H1 (cell line): ENCODE results near the gene NPY4R2. TPM values are rescaled to one million over a fixed set of nuclear protein-coding genes. Genes with fewer than 3 reads are reported as not detected.
"Not testable (repeated sequence)": the region's sequence is repeated elsewhere in the genome, so short reads cannot be mapped to it uniquely, and the experiment has no call there.

Source experiments
- CTCF ChIA-PET: fragments of 300-600 bp; sonication (Branson Sonifier 250); formaldehyde crosslinking; loops from one replicate; lab custom pipeline; 2021; ENCODE audit not compliant: partially characterized antibody; lab: Charles Lee
- POLR2A ChIA-PET: fragments of 300-600 bp; sonication (Branson Sonifier 250); formaldehyde crosslinking; loops from one replicate; lab custom pipeline; 2021; ENCODE audit warnings: inconsistent platforms; ENCODE audit not compliant: partially characterized antibody; lab: Charles Lee
- DNase-seq, 2 experiments: peaks; one replicate each; pipeline versions ENCODE4 v3.0.0 to v3.0.0-alpha.2; 2010 to 2022; ENCODE audit warnings: low spot score in 2 of 2, low read depth in 1 of 2, mixed read lengths in 1 of 2
- FAIRE-seq: peaks from 2 replicates; lab custom pipeline; 2011; peaks lifted over from hg19 to GRCh38; lab: Jason Lieb, UNC
- H2AFZ ChIP-seq: 2 replicates; pipeline ENCODE4 v1.8.1; 2012; ENCODE audit warnings: low read length, inconsistent platforms
- H2AK5ac ChIP-seq: 2 replicates; pipeline ENCODE4 v1.6.1; 2013; ENCODE audit warnings: low read depth, low read length
- H2BK120ac ChIP-seq: replicated peaks from 2 replicates; pipeline ENCODE3; 2013; ENCODE audit warnings: low read depth, low read length, inconsistent platforms
- H2BK12ac ChIP-seq: 2 replicates; pipeline ENCODE4 v1.6.1; 2013; ENCODE audit warnings: low read depth, low read length
- H2BK15ac ChIP-seq: 2 replicates; pipeline ENCODE4 v1.6.1; 2013; ENCODE audit warnings: low read length
- H2BK20ac ChIP-seq: 2 replicates; pipeline ENCODE4 v1.6.1; 2013; ENCODE audit warnings: low read length
- H2BK5ac ChIP-seq: 2 replicates; pipeline ENCODE4 v1.6.1; 2013; ENCODE audit warnings: low read depth, low read length
- H3K14ac ChIP-seq: 2 replicates; pipeline ENCODE4 v1.6.1; 2013; ENCODE audit warnings: inconsistent platforms; ENCODE audit not compliant: insufficient read length
- H3K18ac ChIP-seq: 2 replicates; pipeline ENCODE4 v1.6.1; 2013; ENCODE audit warnings: low read length; ENCODE audit errors: extremely low read depth
- H3K23ac ChIP-seq: 2 replicates; pipeline ENCODE4 v1.6.1; 2013; ENCODE audit warnings: inconsistent platforms; ENCODE audit not compliant: insufficient read length
- H3K23me2 ChIP-seq: 2 replicates; pipeline ENCODE4 v1.6.1; 2013; ENCODE audit warnings: low read depth, low read length
- H3K27ac ChIP-seq: 2 replicates; pipeline ENCODE4 v1.6.1; 2011; ENCODE audit warnings: low read depth, low read length, inconsistent platforms
- H3K27me3 ChIP-seq, 4 experiments: replicated peaks in 1 of 4; 1 replicate in 1 of 4; 2 replicates in 3 of 4; pipeline versions ENCODE4 v1.6.1 to v1.8.1; 2011 to 2013; ENCODE audit warnings: low read length in 3 of 4, mild to moderate bottlenecking in 3 of 4, inconsistent platforms in 2 of 4, mixed read lengths in 2 of 4, moderate library complexity in 1 of 4; ENCODE audit not compliant: control insufficient read depth in 3 of 4, insufficient read depth in 3 of 4; ENCODE audit errors: extremely low read depth in 1 of 4
- H3K36me3 ChIP-seq, 4 experiments: 2 replicates each; pipeline versions ENCODE4 v1.6.1 to v1.8.1; 2011 to 2013; ENCODE audit warnings: mild to moderate bottlenecking in 4 of 4, low read length in 3 of 4, moderate library complexity in 2 of 4, control low read depth in 1 of 4, inconsistent platforms in 1 of 4; ENCODE audit not compliant: insufficient read depth in 4 of 4, control insufficient read depth in 2 of 4
- H3K4ac ChIP-seq: replicated peaks from 2 replicates; pipeline ENCODE3; 2013; ENCODE audit warnings: low read length, low read depth, mixed read lengths, inconsistent platforms; ENCODE audit not compliant: insufficient read length
- H3K4me1 ChIP-seq, 4 experiments: replicated peaks in 1 of 4; 1 replicate in 1 of 4; 2 replicates in 3 of 4; pipeline versions ENCODE4 v1.6.1 to v1.8.1; 2011 to 2013; ENCODE audit warnings: low read length in 3 of 4, inconsistent platforms in 2 of 4, mixed read lengths in 1 of 4; ENCODE audit not compliant: insufficient read depth in 4 of 4, control insufficient read depth in 3 of 4
- H3K4me2 ChIP-seq, 2 experiments: 2 replicates each; pipeline versions ENCODE4 v1.6.1 to v1.8.1; 2011 to 2013; ENCODE audit warnings: low read depth in 2 of 2, low read length in 2 of 2, control low read depth in 1 of 2, inconsistent platforms in 1 of 2, mild to moderate bottlenecking in 1 of 2; ENCODE audit not compliant: insufficient read depth in 1 of 2
- H3K4me3 ChIP-seq, 4 experiments: fragments of 200-600, 300-600 bp in 1 of 4; sonication (generic), shearing (Covaris generic), sonication (Bioruptor Twin) in 1 of 4; 2 replicates each; pipeline versions ENCODE4 v1.5.1 to v1.8.1; 2011 to 2016; ENCODE audit warnings: low read length in 4 of 4, low read depth in 3 of 4, control low read depth in 2 of 4, inconsistent platforms in 2 of 4, mild to moderate bottlenecking in 2 of 4, mixed read lengths in 1 of 4, moderate library complexity in 1 of 4; ENCODE audit not compliant: insufficient read depth in 2 of 4; ENCODE audit errors: extremely low read depth in 1 of 4
- H3K56ac ChIP-seq: replicated peaks from 2 replicates; pipeline ENCODE3; 2013; ENCODE audit warnings: low read depth, mild to moderate bottlenecking, mixed read lengths, low read length, inconsistent platforms; ENCODE audit not compliant: insufficient read length
- H3K79me1 ChIP-seq: 2 replicates; pipeline ENCODE4 v1.6.1; 2013; ENCODE audit warnings: low read depth, low read length, control low read depth
- H3K79me2 ChIP-seq, 2 experiments: 2 replicates each; pipeline versions ENCODE4 v1.6.1 to v1.8.1; 2012 to 2013; ENCODE audit warnings: low read length in 2 of 2, mild to moderate bottlenecking in 2 of 2, inconsistent platforms in 1 of 2; ENCODE audit not compliant: insufficient read depth in 2 of 2, control insufficient read depth in 1 of 2
- H3K9ac ChIP-seq, 4 experiments: replicated peaks in 1 of 4; 1 replicate in 1 of 4; 2 replicates in 3 of 4; pipeline versions ENCODE4 v1.6.1 to v1.8.1; 2011 to 2013; ENCODE audit warnings: low read depth in 3 of 4, low read length in 3 of 4, control low read depth in 2 of 4, mild to moderate bottlenecking in 2 of 4, moderate library complexity in 2 of 4, inconsistent platforms in 1 of 4; ENCODE audit errors: extremely low read depth in 1 of 4
- H3K9me3 ChIP-seq, 2 experiments: 2 replicates each; pipeline versions ENCODE4 v1.6.1 to v1.8.1; 2012 to 2013; ENCODE audit warnings: mild to moderate bottlenecking in 2 of 2, moderate library complexity in 2 of 2, control low read depth in 1 of 2, inconsistent platforms in 1 of 2, low read depth in 1 of 2, low read length in 1 of 2, mixed read lengths in 1 of 2; ENCODE audit not compliant: insufficient read depth in 2 of 2
- H4K20me1 ChIP-seq, 2 experiments: replicated peaks in 1 of 2; 2 replicates each; pipeline versions ENCODE3 to v1.8.1; 2011 to 2013; ENCODE audit warnings: inconsistent platforms in 2 of 2, low read length in 2 of 2, mild to moderate bottlenecking in 1 of 2; ENCODE audit not compliant: insufficient read depth in 2 of 2, control insufficient read depth in 1 of 2
- H4K5ac ChIP-seq: 2 replicates; pipeline ENCODE4 v1.6.1; 2013; ENCODE audit warnings: low read length, low read depth, mixed read lengths, inconsistent platforms; ENCODE audit not compliant: insufficient read length
- H4K8ac ChIP-seq: 2 replicates; pipeline ENCODE4 v1.8.0; 2013; ENCODE audit warnings: mild to moderate bottlenecking, moderate library complexity, low read length, inconsistent platforms; ENCODE audit not compliant: insufficient read depth; ENCODE audit errors: extremely low read depth
- H4K91ac ChIP-seq: replicated peaks from 2 replicates; pipeline ENCODE3; 2013; ENCODE audit warnings: low read length, mixed read lengths, inconsistent platforms; ENCODE audit not compliant: insufficient read length
- WGBS, 2 experiments: shearing (Covaris generic) in 1 of 2; methylation state at CpG; one replicate each; pipeline versions ENCODE4 v1.1.6 to v1.1.7; 2013 to 2015; ENCODE audit warnings: low lambda C conversion rate in 2 of 2, mixed read lengths in 2 of 2, inconsistent platforms in 1 of 2, low coverage in 1 of 2, missing lambda C conversion rate in 1 of 2; ENCODE audit not compliant: insufficient replicate concordance in 2 of 2, insufficient coverage in 1 of 2, insufficient read length in 1 of 2; ENCODE audit errors: extremely low coverage in 1 of 2, missing lambda C conversion rate in 1 of 2; 5-methylcytosine and 5-hydroxymethylcytosine counted together
- polyA plus RNA-seq, 7 experiments: library from polyadenylated mRNA; depleted of rRNA in 3 of 7; stranded (reverse) in 5 of 7; unstranded in 2 of 7; fragments of >200 nt in 5 of 7; fragments of 200-250 nt in 2 of 7; gene quantifications; 1 replicate in 5 of 7; 2 replicates in 1 of 7; 4 replicates in 1 of 7; pipeline versions ENCODE4 v1.2.1 to v1.2.3, GENCODE V29; 2011 to 2013; ENCODE audit warnings: missing spikeins in 2 of 7, mixed read lengths in 2 of 7
- total RNA-seq: library from RNA; stranded (reverse); fragmentation: NEBNext Ultra II Directional; extraction: Animal tissue kit (Norgen Biotek cat#: 25700); gene quantifications from 2 replicates; pipeline ENCODE4 v1.2.1, GENCODE V29; 2021

The NPY4R2 gene
- total and polyA plus RNA-seq, 2 of the 8 experiments (the other 6 are each of a cell fraction or from before 2014, with no cell fraction given), result 0.05 TPM; not detected in 1

- H3K36me3 ChIP-seq, H4K91ac ChIP-seq, H4K8ac ChIP-seq, H3K4ac ChIP-seq, H3K4me1 ChIP-seq, H3K9ac ChIP-seq, H2BK20ac ChIP-seq, H4K5ac ChIP-seq, H3K4me2 ChIP-seq, H3K18ac ChIP-seq, H2BK15ac ChIP-seq, DNase-seq, H2BK120ac ChIP-seq, H3K9me3 ChIP-seq, H2BK5ac ChIP-seq, H3K14ac ChIP-seq, H3K79me2 ChIP-seq, FAIRE-seq, H2AFZ ChIP-seq, H2BK12ac ChIP-seq, H4K20me1 ChIP-seq, H3K23ac ChIP-seq, CTCF ChIA-PET, POLR2A ChIA-PET, H2AK5ac ChIP-seq, H3K56ac ChIP-seq, H3K27me3 ChIP-seq, H3K27ac ChIP-seq, H3K23me2 ChIP-seq, H3K79me1 ChIP-seq, H3K4me3 ChIP-seq: not testable (repeated sequence)
- no CpG with 5 or more reads among the region's 8 CpGs for WGBS, 2 experiments
Measured at GRCh38 chr10:47870887-47871286, 47.6 kb upstream of the NPY4R2 start.

DNA sequence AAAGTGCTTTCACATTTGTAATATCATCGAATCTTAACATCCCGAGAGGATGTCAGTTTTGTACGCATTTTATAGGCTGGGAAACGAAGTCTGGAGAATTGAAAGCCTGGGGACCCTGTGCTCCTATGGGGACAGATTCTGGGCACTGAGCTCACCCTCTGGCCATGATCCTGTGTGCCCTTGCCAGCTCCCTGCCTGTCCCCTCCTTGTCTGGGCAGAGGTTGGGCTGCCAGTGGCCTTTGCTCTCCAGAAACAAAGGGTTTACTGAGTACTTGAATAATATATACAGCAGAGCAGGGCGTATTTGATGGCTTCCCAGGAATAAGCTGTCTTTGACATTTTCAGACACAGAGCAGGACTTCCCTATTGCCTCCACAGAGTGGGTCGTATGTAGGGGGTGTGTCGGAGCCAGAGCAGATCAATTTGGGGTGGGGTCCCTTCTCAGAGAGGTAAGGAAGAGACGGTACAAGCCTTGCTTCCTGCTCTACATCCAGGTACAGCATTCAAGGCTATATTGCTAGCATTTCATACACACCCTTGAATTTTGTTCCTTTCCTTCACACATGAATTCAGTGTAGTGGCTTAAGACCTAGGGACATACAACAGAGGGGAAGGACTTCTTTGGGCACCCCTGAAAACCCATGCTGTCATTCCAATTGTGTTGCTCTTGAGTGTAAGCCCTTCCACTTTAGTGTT lies 46.8 kb upstream of the NPY4R2 start:
- H3K27ac ChIP-seq, H3K56ac ChIP-seq, H4K20me1 ChIP-seq, H3K4me3 ChIP-seq, H4K91ac ChIP-seq, H3K27me3 ChIP-seq, H2AK5ac ChIP-seq, POLR2A ChIA-PET, H2AFZ ChIP-seq, H2BK20ac ChIP-seq, H4K5ac ChIP-seq, H3K9ac ChIP-seq, FAIRE-seq, H3K79me2 ChIP-seq, H3K14ac ChIP-seq, H3K4me2 ChIP-seq, H3K9me3 ChIP-seq, H3K18ac ChIP-seq, H2BK120ac ChIP-seq, H3K4ac ChIP-seq, H4K8ac ChIP-seq, DNase-seq, H2BK15ac ChIP-seq, H3K4me1 ChIP-seq, CTCF ChIA-PET, H2BK5ac ChIP-seq, H3K23ac ChIP-seq, H3K36me3 ChIP-seq, H2BK12ac ChIP-seq, H3K79me1 ChIP-seq, H3K23me2 ChIP-seq: not testable (repeated sequence)
- 100% methylated on average over 4 of the region's 8 CpGs; no CpG with 5 or more reads in 1 of the 2 experiments for WGBS, 2 experiments
